ENCODE measurements around the gene ATG4D.

The ATG4D gene

GRCh38 chr19:10517361-10517759, 26.3 kb upstream of the ATG4D start, which contains the start of gene S1PR5:
Gene S1PR5, minus strand, starts transcription at chr19:10517447. Its CDS starts 2,436 bp downstream, at chr19:10515011.
- no peak for TF ChIP-seq Cebpa-rat (IDR thresholded peaks at IDR 0.05)
- Histone ChIP-seq H3K4me2 (peak within 1 kb of the TSS; percentile 90 to 100 (median 97)), H3K4me3 (peak within 1 kb of the TSS; percentile 56 to 74 (median 67)), H4K20me1 (no peaks in the 10 kb centered on the region; a peak in 1 of 22 replicates), H3K9me3 (replicated peaks in 1 of 11) (no peaks in the 10 kb centered on the region), H3K4me1 (peaks cover 28 to 75% (median 61%) of the 10 kb centered on the region in 10 experiments), H3K36me3 (peaks cover 0 to 8% (median 0%) of the 10 kb centered on the region in 11 experiments; a peak in 2 of 22 replicates), H3K27ac (peak within 1 kb of the TSS in 8 of 11 experiments; percentile 1 to 60 (median 28); a peak in 12 of 22 replicates), H3K27me3 (peaks cover 0 to 36% (median 3%) of the 10 kb centered on the region in 11 experiments; a peak in 7 of 22 replicates), H3K9ac (peak within 1 kb of the TSS; percentile 42 to 78 (median 68))

- Histone ChIP-seq H3K27me3 (peaks cover 0 to 36% (median 3%) of the 10 kb centered on the region in 11 experiments; a peak in 7 of 22 replicates), H3K4me2 (peak overlapping the region; percentile 90 to 100 (median 97)), H3K4me3 (peak overlapping the region; percentile 56 to 74 (median 67)), H4K20me1 (no peaks in the 10 kb centered on the region; a peak in 1 of 22 replicates), H3K4me1 (peaks cover 24 to 70% (median 55%) of the 10 kb centered on the region in 10 experiments), H3K9me3 (replicated peaks in 1 of 11) (no peaks in the 10 kb centered on the region), H3K9ac (peak overlapping the region; percentile 42 to 78 (median 68); a peak in 21 of 22 replicates), H3K27ac (peak overlapping the region in 8 of 11 experiments; percentile 1 to 60 (median 28); a peak in 9 of 22 replicates), H3K36me3 (peaks cover 0 to 8% (median 0%) of the 10 kb centered on the region in 11 experiments; a peak in 2 of 22 replicates)
- TF ChIP-seq Cebpa-rat (IDR thresholded peaks at IDR 0.05), result no peak
Observed at GRCh38 chr19:10517760-10518443, 25.8 kb upstream of the ATG4D start.

- no peaks in the 10 kb centered on the region; a peak in 1 of 22 replicates for H4K20me1 ChIP-seq
- peak overlapping the region in 2 of 11 experiments; percentile 3 to 20; a peak in 5 of 22 replicates for H3K27ac ChIP-seq
- peaks cover 24 to 66% (median 55%) of the 10 kb centered on the region in 10 experiments for H3K4me1 ChIP-seq
- H3K4me3 ChIP-seq, result peak overlapping the region; percentile 56 to 74 (median 67)
- H3K9ac ChIP-seq, result peak overlapping the region in 9 of 11 experiments; percentile 6 to 78 (median 69); a peak in 15 of 22 replicates
- TF ChIP-seq Cebpa-rat (IDR thresholded peaks at IDR 0.05), result no peak
- H3K4me2 ChIP-seq, result peak overlapping the region; percentile 90 to 100 (median 97)
- H3K36me3 ChIP-seq, result peaks cover 0 to 5% (median 0%) of the 10 kb centered on the region in 11 experiments; a peak in 2 of 22 replicates
- H3K9me3 ChIP-seq (replicated peaks in 1 of 11), result no peaks in the 10 kb centered on the region
- H3K27me3 ChIP-seq, result peaks cover 0 to 35% (median 3%) of the 10 kb centered on the region in 11 experiments; a peak in 7 of 22 replicates
Observed at GRCh38 chr19:10518444-10519361, 25.0 kb upstream of the ATG4D start.

GRCh38 chr19:10519421-10519820, 24.3 kb upstream of the ATG4D start:
- no peaks in the 10 kb centered on the region for H3K9me3 ChIP-seq (replicated peaks in 1 of 11)
- H3K4me1 ChIP-seq, result peaks cover 24 to 62% (median 50%) of the 10 kb centered on the region in 10 experiments
- H3K27ac ChIP-seq, result no peak overlapping the region
- H3K36me3 ChIP-seq, result no peaks in the 10 kb centered on the region; a peak in 1 of 22 replicates
- H3K4me2 ChIP-seq, result peak overlapping the region in 9 of 11 experiments; percentile 90 to 99 (median 97); a peak in 19 of 22 replicates
- TF ChIP-seq Cebpa-rat (IDR thresholded peaks at IDR 0.05), result no peak
- H4K20me1 ChIP-seq, result no peaks in the 10 kb centered on the region; a peak in 1 of 22 replicates
- H3K9ac ChIP-seq, result peak overlapping the region in 3 of 11 experiments; percentile 73 to 78 (median 77); a peak in 2 of 22 replicates
- H3K27me3 ChIP-seq, result peaks cover 0 to 29% (median 3%) of the 10 kb centered on the region in 11 experiments; a peak in 7 of 22 replicates
- H3K4me3 ChIP-seq, result no peak overlapping the region

- peaks cover 0 to 29% (median 3%) of the 10 kb centered on the region in 11 experiments; a peak in 7 of 22 replicates for H3K27me3 ChIP-seq
- no peak for TF ChIP-seq Cebpa-rat (IDR thresholded peaks at IDR 0.05)
- no peak overlapping the region for H3K9ac ChIP-seq
- no peak overlapping the region for H3K4me3 ChIP-seq
- H3K4me2 ChIP-seq, result no peak overlapping the region
- peaks cover 24 to 48% (median 39%) of the 10 kb centered on the region in 10 experiments for H3K4me1 ChIP-seq
- no peaks in the 10 kb centered on the region for H3K9me3 ChIP-seq (replicated peaks in 1 of 11)
- H4K20me1 ChIP-seq, result no peaks in the 10 kb centered on the region
- no peak overlapping the region for H3K27ac ChIP-seq
- H3K36me3 ChIP-seq, result no peaks in the 10 kb centered on the region
Observed at GRCh38 chr19:10520652-10521318, 22.9 kb upstream of the ATG4D start.

- no peak overlapping the region for H3K27ac ChIP-seq
Observed at GRCh38 chr19:10521461-10522171, 22.1 kb upstream of the ATG4D start.

GRCh38 chr19:10523135-10523636, 20.5 kb upstream of the ATG4D start:
- Histone ChIP-seq H4K20me1 (no peaks in the 10 kb centered on the region), H3K4me3 (no peak overlapping the region), H3K9ac (no peak overlapping the region), H3K27me3 (peaks cover 0 to 15% (median 0%) of the 10 kb centered on the region in 11 experiments; a peak in 7 of 22 replicates), H3K27ac (no peak overlapping the region), H3K4me1 (peaks cover 8 to 24% (median 15%) of the 10 kb centered on the region in 10 experiments), H3K36me3 (no peaks in the 10 kb centered on the region), H3K9me3 (replicated peaks in 1 of 11) (no peaks in the 10 kb centered on the region), H3K4me2 (no peak overlapping the region)
- TF ChIP-seq Cebpa-rat (IDR thresholded peaks at IDR 0.05), result no peak

More at GRCh38 chr19:10521461-10522171, 22.1 kb upstream of the ATG4D start:
- Histone ChIP-seq H3K36me3 (no peaks in the 10 kb centered on the region), H3K9me3 (replicated peaks in 1 of 11) (no peaks in the 10 kb centered on the region), H3K9ac (no peak overlapping the region), H3K4me1 (peaks cover 21 to 40% (median 31%) of the 10 kb centered on the region in 10 experiments), H4K20me1 (no peaks in the 10 kb centered on the region), H3K4me3 (no peak overlapping the region), H3K4me2 (no peak overlapping the region), H3K27me3 (peaks cover 0 to 24% (median 3%) of the 10 kb centered on the region in 11 experiments; a peak in 7 of 22 replicates)
- TF ChIP-seq Cebpa-rat (IDR thresholded peaks at IDR 0.05), result no peak

Measured in BLaER1 treated with 17β-estradiol and CSF1 and Interleukin-3, amounts not matched to agents 10 nM and 100 nM (cell line).